H1 (cell line): ENCODE measurements around the gene PRAF2.

Source experiments
- CTCF ChIP-seq, 3 experiments: IDR thresholded peaks; 1 replicate in 2 of 3; 2 replicates in 1 of 3; pipeline versions ENCODE4 v1.5.1 to v1.6.1; 2011; ENCODE audit warnings: low read length in 3 of 3, mild to moderate bottlenecking in 3 of 3, inconsistent platforms in 2 of 3, low read depth in 1 of 3, moderate library complexity in 1 of 3; ENCODE audit not compliant: insufficient read depth in 1 of 3; ENCODE audit errors: control extremely low read depth in 1 of 3
- POLR2AphosphoS5 ChIP-seq: IDR thresholded peaks from 2 replicates; pipeline ENCODE4 v1.6.1; 2011; ENCODE audit warnings: low read depth, low read length
- SIX5 ChIP-seq: IDR thresholded peaks from 2 replicates; pipeline ENCODE4 v1.6.1; 2011; ENCODE audit warnings: mild to moderate bottlenecking, low read depth, low read length
- ZNF274 ChIP-seq: IDR thresholded peaks from 2 replicates; pipeline ENCODE4 v1.7.0; 2012; ENCODE audit warnings: low read length, borderline replicate concordance; ENCODE audit errors: extremely low read depth

DNA sequence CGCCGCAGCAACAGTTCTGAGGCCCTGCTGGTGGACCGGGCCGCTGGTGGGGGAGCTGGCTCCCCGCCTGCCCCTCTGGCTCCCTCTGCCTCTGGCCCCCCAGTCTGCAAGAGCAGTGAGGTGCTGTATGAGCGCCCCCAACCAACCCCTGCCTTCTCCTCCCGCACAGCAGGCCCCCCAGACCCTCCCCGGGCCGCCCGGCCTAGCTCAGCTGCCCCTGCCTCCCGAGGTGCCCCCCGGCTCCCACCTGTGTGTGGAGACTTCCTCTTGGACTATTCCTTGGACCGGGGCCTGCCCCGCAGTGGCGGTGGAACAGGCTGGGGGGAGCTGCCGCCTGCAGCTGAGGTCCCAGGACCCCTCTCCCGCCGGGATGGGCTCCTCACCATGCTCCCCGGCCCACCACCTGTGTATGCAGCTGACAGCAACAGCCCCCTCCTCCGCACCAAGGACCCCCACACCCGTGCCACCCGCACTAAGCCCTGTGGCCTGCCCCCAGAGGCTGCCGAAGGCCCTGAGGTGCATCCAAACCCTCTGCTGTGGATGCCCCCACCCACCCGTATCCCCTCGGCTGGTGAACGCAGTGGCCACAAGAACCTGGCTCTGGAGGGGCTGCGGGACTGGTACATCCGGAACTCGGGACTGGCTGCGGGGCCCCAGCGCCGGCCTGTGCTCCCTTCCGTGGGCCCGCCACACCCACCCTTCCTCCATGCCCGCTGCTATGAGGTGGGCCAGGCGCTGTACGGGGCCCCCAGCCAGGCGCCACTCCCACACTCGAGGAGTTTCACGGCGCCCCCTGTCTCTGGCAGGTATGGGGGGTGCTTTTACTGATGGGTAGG is 6.3 kb downstream of the PRAF2 start:
- no peak for TF ChIP-seq POLR2AphosphoS5
- no peak for TF ChIP-seq CTCF (IDR thresholded peaks at IDR 0.05; ENCODE audit: control extremely low read depth in 1 of 3, insufficient read depth in 1 of 3, low read depth in 1 of 3, low read length in 3 of 3)
- TF ChIP-seq ZNF274: no peak
- TF ChIP-seq SIX5: no peak
